Transverse colon (tissue), 4 donors: ENCODE data around the gene CCSER2.

Experiments
- EP300 ChIP-seq: sonication (generic); formaldehyde crosslinking; IDR thresholded peaks from one replicate; pipeline ENCODE4 v1.6.1; 2017; ENCODE audit warnings: antibody characterized with exemption, low read depth
- POLR2AphosphoS5 ChIP-seq, 3 donors: sonication (generic); formaldehyde crosslinking; IDR thresholded peaks; one replicate each; pipeline ENCODE4 v1.6.1; 2016; ENCODE audit warnings: antibody characterized with exemption in 3 of 3
- TF ChIP-seq, protein P1 (sequence below), 5 experiments: fragments of 200-600 bp in 3 of 5; fragments of 450-650 bp in 2 of 5; sonication (generic) in 3 of 5; IDR thresholded peaks; 1 replicate in 2 of 5; 2 replicates in 3 of 5; pipeline ENCODE4 v1.5.1; 2016 to 2017; ENCODE audit warnings: antibody characterized with exemption in 5 of 5, inconsistent platforms in 3 of 5, mild to moderate bottlenecking in 2 of 5, moderate library complexity in 1 of 5

- no peak for TF ChIP-seq POLR2AphosphoS5 (IDR thresholded peaks at IDR 0.05)
- TF ChIP-seq, protein P1, sequence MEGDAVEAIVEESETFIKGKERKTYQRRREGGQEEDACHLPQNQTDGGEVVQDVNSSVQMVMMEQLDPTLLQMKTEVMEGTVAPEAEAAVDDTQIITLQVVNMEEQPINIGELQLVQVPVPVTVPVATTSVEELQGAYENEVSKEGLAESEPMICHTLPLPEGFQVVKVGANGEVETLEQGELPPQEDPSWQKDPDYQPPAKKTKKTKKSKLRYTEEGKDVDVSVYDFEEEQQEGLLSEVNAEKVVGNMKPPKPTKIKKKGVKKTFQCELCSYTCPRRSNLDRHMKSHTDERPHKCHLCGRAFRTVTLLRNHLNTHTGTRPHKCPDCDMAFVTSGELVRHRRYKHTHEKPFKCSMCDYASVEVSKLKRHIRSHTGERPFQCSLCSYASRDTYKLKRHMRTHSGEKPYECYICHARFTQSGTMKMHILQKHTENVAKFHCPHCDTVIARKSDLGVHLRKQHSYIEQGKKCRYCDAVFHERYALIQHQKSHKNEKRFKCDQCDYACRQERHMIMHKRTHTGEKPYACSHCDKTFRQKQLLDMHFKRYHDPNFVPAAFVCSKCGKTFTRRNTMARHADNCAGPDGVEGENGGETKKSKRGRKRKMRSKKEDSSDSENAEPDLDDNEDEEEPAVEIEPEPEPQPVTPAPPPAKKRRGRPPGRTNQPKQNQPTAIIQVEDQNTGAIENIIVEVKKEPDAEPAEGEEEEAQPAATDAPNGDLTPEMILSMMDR (IDR thresholded peaks at IDR 0.05), result no peak
- TF ChIP-seq EP300, result no peak
Observed at GRCh38 chr10:84525120-84525806, 196.9 kb downstream of the CCSER2 start.
